ENCODE data around the gene TNS1.

DNA sequence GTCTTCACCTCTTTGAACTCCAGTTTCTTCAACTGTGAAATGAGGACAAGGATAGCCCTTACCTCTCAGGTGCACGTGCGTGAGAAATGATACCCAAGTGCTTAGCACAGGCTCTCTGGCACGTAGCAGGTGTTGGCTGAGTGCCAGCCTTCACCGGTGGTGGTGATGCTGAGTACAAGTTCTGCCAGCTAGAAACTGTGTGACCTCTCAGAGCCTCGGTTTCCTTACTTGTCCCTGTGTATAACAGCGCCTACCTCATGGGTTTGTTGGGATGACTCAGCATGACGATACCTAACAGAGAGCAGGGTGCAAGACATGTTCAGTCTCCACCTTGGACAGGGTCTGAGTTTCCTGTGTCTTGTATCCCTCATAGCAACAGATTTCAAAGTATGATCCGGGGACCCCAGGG is 205.1 kb downstream of the TNS1 start:
- TF ChIP-seq, protein P1, sequence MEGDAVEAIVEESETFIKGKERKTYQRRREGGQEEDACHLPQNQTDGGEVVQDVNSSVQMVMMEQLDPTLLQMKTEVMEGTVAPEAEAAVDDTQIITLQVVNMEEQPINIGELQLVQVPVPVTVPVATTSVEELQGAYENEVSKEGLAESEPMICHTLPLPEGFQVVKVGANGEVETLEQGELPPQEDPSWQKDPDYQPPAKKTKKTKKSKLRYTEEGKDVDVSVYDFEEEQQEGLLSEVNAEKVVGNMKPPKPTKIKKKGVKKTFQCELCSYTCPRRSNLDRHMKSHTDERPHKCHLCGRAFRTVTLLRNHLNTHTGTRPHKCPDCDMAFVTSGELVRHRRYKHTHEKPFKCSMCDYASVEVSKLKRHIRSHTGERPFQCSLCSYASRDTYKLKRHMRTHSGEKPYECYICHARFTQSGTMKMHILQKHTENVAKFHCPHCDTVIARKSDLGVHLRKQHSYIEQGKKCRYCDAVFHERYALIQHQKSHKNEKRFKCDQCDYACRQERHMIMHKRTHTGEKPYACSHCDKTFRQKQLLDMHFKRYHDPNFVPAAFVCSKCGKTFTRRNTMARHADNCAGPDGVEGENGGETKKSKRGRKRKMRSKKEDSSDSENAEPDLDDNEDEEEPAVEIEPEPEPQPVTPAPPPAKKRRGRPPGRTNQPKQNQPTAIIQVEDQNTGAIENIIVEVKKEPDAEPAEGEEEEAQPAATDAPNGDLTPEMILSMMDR (IDR thresholded peaks at IDR 0.05): no peak
- TF ChIP-seq POLR2A (IDR thresholded peaks at IDR 0.05): no peak

Measured in lower leg skin (tissue), 3 donors.